ENCODE data around the gene SEC61B. TPM values are rescaled to one million over a fixed set of nuclear protein-coding genes. Genes with fewer than 3 reads are reported as not detected.

SEC61B gene
- total and polyA plus RNA-seq, 9 of the 15 experiments (the other 6 are each of a cell fraction or from before 2014, with no cell fraction given): 57.8 to 262 (median 172) TPM

DNA sequence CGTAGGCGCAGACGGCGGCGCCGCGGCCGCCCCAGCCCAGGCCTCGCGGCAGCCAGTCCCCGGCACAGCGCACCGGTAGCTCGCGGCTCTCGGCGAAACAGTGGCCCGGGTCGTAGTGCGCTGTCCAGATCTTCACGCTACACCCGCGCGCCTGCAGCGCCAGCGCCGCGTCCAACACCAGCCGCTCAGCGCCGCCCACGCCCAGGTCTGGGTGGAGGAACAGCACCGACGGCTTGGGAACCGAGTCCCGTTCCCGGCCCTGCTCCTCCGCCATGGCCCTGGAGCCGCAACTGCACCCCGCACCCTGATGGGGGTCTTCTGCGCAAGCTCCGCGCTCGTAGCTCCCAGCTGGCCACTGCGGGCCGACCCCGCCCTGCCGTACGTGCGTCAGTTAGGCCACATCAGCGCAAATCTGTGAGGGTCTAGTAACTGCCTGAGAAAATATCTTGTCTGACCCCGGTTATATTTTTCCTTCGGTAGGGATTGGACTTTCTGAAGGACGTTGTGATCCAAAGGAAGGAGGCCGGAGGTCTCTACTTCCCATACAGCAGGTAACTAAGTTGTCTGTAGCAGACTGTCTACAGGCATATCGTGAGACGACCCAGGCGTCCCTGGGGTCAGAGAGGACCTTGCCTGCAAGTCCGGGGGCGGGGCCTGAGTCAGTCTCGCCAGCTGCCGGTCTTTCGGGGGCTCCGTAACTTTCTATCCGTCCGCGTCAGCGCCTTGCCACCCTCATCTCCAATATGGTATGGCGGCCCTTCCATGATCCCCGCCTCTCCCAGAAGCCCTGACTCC lies at the start of gene SEC61B, which contains the start of gene ALG2 (continued):
- TF ChIP-seq KLF10 (CRISPR knock-in tag; IDR thresholded peaks at IDR 0.05) (no peak), DIDO1 (tag; IDR thresholded peaks at IDR 0.05; ENCODE audit: low read depth) (peak; percentile 77), C11orf30 (IDR thresholded peaks at IDR 0.05; ENCODE audit: low read depth) (peak; percentile 93), ZNF316 (IDR thresholded peaks at IDR 0.05) (peak; percentile 76), PCBP1 (IDR thresholded peaks at IDR 0.05; ENCODE audit: low read depth, low read length, poor library complexity, severe bottlenecking) (peak; percentile 51), ZNF75A (CRISPR knock-in tag; IDR thresholded peaks at IDR 0.05) (no peak), PPARD (CRISPR knock-in tag; IDR thresholded peaks at IDR 0.05) (no peak), L3MBTL2 (IDR thresholded peaks at IDR 0.05) (peak; percentile 84), ZNF134 (CRISPR knock-in tag; conservative IDR thresholded peaks at IDR 0.05) (0 out of 2 replicates have a peak, but pooled peaks have one; percentile 32), BHLHE40 (IDR thresholded peaks at IDR 0.05; ENCODE audit: low read length) (no peak), ZNF3 (CRISPR knock-in tag; IDR thresholded peaks at IDR 0.05) (no peak), RB1 (IDR thresholded peaks at IDR 0.05; ENCODE audit: low read depth) (peak; percentile 53), SNRNP70 (optimal IDR thresholded peaks at IDR 0.05; ENCODE audit: low read depth, low read length) (no peak)
- TF ChIP-seq, protein P1, sequence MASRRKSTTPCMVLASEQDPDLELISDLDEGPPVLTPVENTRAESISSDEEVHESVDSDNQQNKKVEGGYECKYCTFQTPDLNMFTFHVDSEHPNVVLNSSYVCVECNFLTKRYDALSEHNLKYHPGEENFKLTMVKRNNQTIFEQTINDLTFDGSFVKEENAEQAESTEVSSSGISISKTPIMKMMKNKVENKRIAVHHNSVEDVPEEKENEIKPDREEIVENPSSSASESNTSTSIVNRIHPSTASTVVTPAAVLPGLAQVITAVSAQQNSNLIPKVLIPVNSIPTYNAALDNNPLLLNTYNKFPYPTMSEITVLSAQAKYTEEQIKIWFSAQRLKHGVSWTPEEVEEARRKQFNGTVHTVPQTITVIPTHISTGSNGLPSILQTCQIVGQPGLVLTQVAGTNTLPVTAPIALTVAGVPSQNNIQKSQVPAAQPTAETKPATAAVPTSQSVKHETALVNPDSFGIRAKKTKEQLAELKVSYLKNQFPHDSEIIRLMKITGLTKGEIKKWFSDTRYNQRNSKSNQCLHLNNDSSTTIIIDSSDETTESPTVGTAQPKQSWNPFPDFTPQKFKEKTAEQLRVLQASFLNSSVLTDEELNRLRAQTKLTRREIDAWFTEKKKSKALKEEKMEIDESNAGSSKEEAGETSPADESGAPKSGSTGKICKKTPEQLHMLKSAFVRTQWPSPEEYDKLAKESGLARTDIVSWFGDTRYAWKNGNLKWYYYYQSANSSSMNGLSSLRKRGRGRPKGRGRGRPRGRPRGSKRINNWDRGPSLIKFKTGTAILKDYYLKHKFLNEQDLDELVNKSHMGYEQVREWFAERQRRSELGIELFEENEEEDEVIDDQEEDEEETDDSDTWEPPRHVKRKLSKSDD (conservative IDR thresholded peaks at IDR 0.05; ENCODE audit: low read length): no peak
- TF ChIP-seq, protein P2, sequence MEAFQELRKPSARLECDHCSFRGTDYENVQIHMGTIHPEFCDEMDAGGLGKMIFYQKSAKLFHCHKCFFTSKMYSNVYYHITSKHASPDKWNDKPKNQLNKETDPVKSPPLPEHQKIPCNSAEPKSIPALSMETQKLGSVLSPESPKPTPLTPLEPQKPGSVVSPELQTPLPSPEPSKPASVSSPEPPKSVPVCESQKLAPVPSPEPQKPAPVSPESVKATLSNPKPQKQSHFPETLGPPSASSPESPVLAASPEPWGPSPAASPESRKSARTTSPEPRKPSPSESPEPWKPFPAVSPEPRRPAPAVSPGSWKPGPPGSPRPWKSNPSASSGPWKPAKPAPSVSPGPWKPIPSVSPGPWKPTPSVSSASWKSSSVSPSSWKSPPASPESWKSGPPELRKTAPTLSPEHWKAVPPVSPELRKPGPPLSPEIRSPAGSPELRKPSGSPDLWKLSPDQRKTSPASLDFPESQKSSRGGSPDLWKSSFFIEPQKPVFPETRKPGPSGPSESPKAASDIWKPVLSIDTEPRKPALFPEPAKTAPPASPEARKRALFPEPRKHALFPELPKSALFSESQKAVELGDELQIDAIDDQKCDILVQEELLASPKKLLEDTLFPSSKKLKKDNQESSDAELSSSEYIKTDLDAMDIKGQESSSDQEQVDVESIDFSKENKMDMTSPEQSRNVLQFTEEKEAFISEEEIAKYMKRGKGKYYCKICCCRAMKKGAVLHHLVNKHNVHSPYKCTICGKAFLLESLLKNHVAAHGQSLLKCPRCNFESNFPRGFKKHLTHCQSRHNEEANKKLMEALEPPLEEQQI (IDR thresholded peaks at IDR 0.05): peak; percentile 39; the same call in 1 of the 2 replicates
